GM19025 (cell line): Measurements from ENCODE around the gene RETREG3.
"Not testable (repeated sequence)": the region's sequence is repeated elsewhere in the genome, so short reads cannot be mapped to it uniquely, and the experiment has no call there.

Experiments
- ATAC-seq: cut with Tn5 transposase; IDR thresholded peaks from one replicate; pipeline ENCODE4 v1.9.1; 2021; ENCODE audit warnings: mild to moderate bottlenecking, low read depth, moderate library complexity; ENCODE audit not compliant: unreplicated experiment

The RETREG3 gene, protein sequence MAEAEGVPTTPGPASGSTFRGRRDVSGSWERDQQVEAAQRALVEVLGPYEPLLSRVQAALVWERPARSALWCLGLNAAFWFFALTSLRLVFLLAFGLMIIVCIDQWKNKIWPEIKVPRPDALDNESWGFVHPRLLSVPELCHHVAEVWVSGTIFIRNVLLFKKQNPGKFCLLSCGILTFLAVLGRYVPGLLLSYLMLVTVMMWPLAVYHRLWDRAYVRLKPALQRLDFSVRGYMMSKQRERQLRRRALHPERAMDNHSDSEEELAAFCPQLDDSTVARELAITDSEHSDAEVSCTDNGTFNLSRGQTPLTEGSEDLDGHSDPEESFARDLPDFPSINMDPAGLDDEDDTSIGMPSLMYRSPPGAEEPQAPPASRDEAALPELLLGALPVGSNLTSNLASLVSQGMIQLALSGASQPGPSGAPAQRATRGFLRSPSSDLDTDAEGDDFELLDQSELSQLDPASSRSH

DNA sequence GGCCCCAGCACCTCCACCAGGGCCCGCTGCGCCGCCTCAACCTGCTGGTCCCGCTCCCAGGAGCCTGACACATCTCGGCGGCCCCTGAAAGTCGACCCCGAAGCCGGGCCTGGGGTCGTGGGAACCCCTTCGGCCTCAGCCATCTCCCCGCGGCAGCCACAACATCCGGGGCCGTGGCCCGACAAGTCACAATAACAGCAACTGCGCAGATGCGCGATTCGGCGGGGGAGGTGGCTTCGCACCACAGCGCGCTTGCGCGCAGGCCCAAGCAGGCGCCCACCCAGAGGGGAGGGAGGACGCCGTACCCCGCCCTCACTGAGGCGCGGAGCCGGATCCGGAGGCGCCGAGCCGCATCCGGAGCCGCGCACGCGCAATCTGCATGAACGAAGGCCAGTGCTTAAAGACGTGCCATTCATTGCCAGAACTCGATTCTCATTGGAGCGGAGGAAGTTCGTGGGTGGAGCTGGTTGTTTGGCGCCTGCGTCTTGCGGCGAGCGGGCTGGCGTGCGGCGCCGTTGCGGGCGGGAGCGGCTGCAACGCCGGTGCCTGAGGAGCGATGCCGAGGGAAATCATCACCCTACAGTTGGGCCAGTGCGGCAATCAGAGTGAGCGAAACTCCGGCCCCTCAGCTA lies at the start of gene RETREG3, which contains the start of gene TUBG1:
Gene RETREG3, minus strand, starts transcription at position 193 of the 632 bp plus-strand sequence. Its CDS starts 50 bp downstream, at position 143.
Gene TUBG1, plus strand, starts transcription at position 502 of the 632 bp plus-strand sequence. Its CDS starts 55 bp downstream, at position 557.
- peak; percentile 89 for ATAC-seq

- no peak for ATAC-seq
Measured at GRCh38 chr17:42657824-42658588, 48.8 kb upstream of the RETREG3 start.

DNA sequence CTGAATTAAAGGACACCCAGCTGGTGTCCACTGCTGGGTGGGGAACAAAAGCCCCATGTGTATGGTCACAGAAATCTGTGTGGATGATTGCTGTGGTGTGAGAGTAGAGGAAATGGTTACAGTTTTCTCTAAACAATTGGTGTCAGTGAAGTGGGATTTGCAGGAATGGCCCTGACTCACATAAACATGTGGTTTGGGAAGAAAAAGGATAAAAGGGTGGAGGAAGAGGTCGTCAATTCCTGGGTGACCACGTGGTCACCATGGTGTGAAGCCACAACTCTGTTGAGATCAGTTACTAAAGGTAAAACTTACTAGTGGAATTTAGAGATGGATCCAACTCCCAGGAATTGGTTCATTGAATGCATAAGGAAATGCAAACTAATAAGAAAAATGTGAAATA lies 46.4 kb upstream of the RETREG3 start:
- no peak for ATAC-seq

DNA sequence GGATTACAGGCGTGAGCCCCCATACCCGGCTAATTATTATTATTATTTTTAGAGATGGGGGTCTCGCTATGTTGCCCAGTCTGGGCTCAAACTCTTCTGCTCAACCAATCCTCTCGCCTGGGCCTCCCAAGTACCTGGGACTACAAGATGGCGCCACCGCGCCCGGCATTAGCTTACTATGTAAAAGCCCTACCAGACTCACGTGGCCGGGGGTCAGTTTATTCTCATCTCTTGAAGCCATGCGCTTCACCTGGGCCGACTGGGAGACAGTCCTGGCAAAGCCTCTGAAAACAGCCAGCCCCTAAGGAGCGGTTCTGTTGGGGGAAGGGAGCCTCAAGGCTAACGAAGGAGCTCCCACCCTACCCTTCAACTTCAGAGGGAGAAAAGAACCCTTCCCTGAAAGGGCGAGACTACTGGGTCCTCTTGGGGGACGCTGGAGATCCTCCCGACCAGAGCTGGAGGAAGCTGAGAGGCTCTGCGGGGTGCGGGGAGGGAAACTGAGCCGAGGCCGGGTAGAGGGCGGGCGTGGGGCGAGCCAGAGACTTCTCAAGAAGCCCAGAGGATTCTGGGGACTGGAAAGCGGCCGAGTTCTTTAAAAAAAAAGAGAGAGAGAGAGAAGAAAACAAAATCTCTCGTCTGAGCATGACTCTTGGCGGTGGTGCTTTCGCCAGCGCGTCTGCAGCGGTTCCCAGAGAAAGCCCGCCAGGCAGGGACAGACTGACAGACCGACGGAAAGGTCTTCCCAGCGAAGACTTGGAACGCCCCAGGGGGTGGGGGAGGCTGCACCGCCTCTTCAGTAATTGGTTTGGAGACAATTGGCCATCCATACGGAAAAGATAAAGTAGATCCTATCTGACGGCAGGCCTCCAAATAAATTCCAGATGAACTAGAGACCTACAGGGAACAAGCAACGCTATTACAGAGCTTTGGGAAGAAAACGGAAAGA lies 44.3 kb upstream of the RETREG3 start:
- ATAC-seq, result no peak

DNA sequence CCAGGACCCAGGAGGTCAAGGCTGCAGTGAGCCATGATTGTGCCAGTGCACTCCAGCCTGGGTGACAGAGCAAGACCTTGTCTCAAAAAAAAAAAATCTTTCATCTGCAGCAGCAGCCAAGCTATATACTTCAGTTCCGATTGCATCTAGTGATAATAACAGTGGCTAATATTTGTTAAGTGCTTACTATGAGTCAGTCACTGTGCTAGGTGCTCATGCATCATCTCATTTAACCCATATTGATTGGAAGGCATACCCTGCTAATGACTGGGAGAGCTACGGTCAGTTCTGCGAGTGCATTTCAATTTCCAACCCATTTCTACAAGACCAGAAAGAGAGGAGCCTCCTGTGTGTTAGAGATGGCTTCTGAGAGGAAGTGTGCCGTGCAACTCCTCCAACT lies 42.2 kb upstream of the RETREG3 start:
- ATAC-seq, result no peak

DNA sequence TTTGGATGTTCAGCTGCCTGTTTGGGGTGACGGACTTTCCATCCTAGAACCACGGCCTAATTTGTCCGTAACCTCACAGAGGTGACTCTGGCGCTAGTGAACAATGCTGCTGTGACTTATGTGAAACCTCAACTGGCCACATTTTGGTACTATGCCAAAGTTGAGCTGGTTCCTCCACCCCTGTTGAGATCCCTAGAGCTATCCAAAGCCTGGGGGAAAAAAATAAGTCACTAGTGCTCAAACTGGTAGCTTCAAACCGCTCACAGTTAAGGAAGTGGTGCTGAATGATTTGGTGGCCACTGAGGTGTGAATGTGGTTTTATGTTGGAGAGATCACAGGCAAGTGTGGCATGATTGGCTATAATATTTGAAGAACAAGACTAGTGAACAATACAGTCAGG lies 38.6 kb upstream of the RETREG3 start:
- no peak for ATAC-seq

DNA sequence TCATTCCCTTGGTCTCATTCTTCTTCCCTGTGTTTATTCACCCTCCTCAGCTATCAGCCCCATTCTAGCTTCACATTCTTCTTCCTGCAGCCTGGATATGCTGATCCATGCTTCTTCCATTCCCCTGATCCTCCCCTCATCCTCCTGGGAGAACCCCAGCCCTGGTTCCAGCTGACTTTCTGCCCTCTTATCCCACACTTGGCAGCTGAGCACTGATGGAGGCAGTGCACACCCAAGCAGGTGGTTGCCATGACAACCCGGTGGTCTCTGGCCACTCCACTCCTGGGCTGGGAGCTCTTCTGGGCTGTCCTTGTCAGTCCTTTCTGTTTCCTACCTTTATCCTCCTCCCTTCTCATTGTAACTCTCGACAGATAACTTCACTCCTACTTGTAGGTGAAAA lies 33.2 kb upstream of the RETREG3 start:
- no peak for ATAC-seq

GRCh38 chr17:42640121-42640520 lies 30.9 kb upstream of the RETREG3 start:
- no peak for ATAC-seq

DNA sequence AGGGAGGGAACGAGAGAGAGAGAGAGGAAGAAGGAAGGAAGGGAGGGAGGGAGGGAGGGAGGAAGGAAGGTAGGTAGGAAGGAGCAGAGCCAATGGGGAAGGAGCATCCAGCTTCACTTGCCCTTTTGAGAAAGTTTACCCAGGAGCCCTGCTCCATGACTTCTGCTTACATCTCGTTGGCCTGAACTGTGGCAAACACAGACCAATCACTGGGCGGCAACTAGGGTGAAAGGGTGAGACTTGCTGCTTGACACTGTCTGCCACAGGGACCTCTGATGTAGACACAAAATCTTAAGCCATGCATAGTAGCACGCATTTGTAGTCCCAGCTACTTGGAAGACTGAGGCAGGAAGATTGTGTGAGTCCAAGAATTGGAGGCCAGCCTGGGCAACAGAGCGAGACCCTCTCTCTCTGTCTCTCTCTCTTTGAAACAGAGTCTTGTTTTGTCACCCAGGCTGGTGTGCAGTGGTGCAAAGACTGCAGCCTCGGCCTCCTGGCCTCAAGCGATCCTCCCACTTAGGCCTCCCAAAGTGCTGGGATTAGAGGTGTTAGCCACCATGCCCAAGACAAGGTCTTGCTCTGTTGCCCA lies 30.4 kb upstream of the RETREG3 start:
- no peak for ATAC-seq

GRCh38 chr17:42632949-42633444 lies 23.8 kb upstream of the RETREG3 start:
- no peak for ATAC-seq

GRCh38 chr17:42629411-42630009 lies 20.3 kb upstream of the RETREG3 start:
- no peak for ATAC-seq

- ATAC-seq, result not testable (repeated sequence)
Measured at GRCh38 chr17:42627032-42627764, 18.0 kb upstream of the RETREG3 start.

- ATAC-seq, result no peak
Measured at GRCh38 chr17:42623732-42624596, 14.8 kb upstream of the RETREG3 start.

DNA sequence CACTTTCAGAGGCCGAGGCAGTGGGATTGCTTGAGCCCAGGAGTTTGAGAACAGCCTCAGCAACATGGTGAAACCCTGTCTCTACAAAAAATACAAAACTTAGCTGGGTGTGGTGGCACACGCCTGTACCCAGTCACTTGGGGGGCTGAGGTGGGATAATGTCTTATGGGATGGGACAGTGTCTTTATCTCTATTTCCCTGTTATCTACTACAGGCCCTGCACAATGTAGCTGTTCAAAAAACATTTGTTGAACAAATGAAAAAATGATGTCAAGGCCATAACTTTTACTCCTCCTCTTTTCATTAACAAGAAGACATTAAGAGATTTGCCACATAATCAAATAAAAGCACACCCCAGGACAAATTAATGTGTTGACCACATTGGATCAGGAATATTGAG lies 14.1 kb upstream of the RETREG3 start:
- ATAC-seq, result no peak

DNA sequence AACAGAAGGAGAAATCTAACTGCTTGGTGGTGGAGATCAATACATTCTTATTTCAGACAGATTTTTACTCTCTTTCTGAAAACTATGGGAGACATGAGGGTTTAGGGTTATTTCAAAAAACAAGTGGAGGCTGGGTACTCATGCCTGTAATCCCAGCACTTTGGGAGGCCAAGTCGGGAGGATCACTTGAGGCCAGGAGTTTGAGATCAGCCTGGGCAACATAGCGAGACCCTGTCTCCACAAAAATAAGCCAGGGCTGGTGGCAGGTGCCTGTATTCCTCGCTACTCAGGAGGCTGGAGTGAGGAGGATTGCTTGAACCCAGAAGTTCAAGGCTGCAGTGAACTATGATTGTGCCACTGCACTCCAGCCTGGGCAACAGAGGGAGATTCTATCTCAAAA lies 12.8 kb upstream of the RETREG3 start:
- ATAC-seq, result not testable (repeated sequence)

DNA sequence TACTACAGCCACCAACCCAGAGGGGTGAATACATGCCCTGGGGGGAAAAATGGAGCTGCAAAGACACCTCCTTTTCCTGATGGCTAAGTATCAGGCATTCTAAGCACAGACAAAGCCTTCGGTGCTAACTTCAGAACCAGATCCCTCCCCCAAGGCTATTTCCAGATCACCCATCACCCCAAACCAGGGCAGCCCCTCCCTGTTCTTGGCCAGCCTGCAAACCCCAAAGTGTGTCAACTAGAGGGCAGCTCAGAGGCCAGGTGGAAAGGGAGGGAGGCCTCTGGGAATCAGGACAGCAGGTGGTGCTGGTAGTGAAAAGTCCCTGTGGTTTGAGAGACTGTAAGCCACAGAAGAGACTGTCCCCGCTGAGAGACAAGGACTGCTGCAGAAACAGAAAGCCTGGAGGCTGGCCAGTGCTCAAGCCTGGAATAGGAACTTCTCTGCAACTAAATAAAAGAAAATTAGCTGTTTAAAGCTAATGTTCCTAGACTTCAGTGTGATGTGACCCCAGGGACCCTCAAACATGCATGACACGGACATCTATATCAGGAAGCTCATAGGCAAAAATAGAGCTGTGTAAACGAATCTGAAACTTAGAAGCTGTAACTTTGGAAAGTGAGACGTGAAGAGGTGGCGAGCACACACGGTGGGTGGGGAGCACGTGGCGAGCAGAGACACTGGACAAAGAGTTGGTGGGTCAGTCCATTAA lies 9.4 kb upstream of the RETREG3 start:
- peak; percentile 70 for ATAC-seq

- no peak for ATAC-seq
Measured at GRCh38 chr17:42617956-42618431, 8.8 kb upstream of the RETREG3 start.
